ENCODE data around the gene STAG1.

GRCh38 chr3:136606990-136607389 is 145.2 kb downstream of the STAG1 start:
- TF ChIP-seq CTCF (conservative IDR thresholded peaks at IDR 0.05 in 1 of 2, IDR thresholded peaks at IDR 0.05 in 1 of 2; ENCODE audit: extremely low read depth in 1 of 2, insufficient read depth in 1 of 2, low read depth in 1 of 2, low read length in 2 of 2) (no peak), EZH2 (IDR thresholded peaks at IDR 0.05; ENCODE audit: borderline replicate concordance, low read length) (no peak)

Measured in mammary epithelial cell (primary cell).